ENCODE measurements around the gene FBXW8.

Gene FBXW8

DNA sequence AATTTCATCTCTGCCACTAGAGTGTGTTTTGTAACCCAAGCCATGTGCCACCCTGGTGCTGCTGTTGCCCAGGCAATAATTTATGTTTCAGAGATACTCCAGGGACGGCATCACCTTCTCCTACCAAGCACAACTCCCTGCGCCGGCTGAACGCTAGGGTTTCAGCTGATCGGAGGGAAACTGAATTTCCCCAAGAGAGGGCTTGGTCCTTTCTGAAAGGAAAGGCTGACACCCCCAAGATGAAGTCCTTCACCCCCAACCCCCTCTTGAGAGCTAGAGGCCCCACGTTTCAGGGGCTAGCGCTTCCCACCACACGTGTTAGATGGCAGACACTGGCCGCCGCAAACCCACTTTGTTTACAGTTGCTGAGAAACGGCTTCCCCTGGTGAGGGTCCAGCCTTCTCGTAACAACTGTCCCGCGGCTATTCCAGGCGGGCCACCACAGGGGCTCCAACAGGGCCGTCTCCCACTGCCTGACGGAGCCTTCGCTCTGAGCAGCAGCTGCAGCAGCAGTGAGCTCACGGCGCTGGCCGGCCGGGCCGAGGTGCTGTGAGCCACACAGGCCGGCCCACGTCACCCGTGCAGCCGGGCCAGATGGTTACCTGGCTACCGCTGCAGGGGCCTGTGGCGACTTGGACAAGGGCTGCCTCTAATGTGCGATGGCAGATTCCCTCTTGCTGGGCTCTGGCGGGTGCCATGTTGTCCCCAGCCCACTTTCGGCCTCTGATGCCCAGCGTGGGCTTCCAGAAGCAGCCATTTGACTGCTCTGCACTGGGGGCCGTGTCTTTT, 122.0 kb downstream of the FBXW8 start:
- Histone ChIP-seq H3K9ac (ENCODE audit: insufficient read length) (no peak overlapping the region), H3K36me3 (ENCODE audit: insufficient read depth, low read length) (peaks cover 7% of the 10 kb centered on the region; the same call in 1 of the 2 replicates), H3K27ac (no peak overlapping the region), H3K9me3 (ENCODE audit: low read depth, low read length) (no peaks in the 10 kb centered on the region), H3K4me3 (no peak overlapping the region)
- no peak for TF ChIP-seq FOXP2 (optimal IDR thresholded peaks at IDR 0.05; ENCODE audit: control extremely low read depth, extremely low read length, insufficient read depth)
- no peak for TF ChIP-seq EZH2 (IDR thresholded peaks at IDR 0.05)
- 0 out of 2 replicates have a peak, but pooled peaks have one; percentile 6 for TF ChIP-seq POLR2AphosphoS5 (IDR thresholded peaks at IDR 0.05; ENCODE audit: borderline replicate concordance, low read depth, low read length)
- no peak for DNase-seq (ENCODE audit: low read depth, low spot score)

GRCh38 chr12:117033382-117034221, 122.9 kb downstream of the FBXW8 start:
- H3K9ac ChIP-seq (ENCODE audit: insufficient read length): no peak overlapping the region
- no peak overlapping the region for H3K27ac ChIP-seq
- DNase-seq (ENCODE audit: low read depth, low spot score): no peak
- no peak for TF ChIP-seq EZH2 (IDR thresholded peaks at IDR 0.05)
- no peak for TF ChIP-seq POLR2AphosphoS5 (IDR thresholded peaks at IDR 0.05; ENCODE audit: borderline replicate concordance, low read depth, low read length)
- TF ChIP-seq FOXP2 (optimal IDR thresholded peaks at IDR 0.05; ENCODE audit: control extremely low read depth, extremely low read length, insufficient read depth): no peak
- no peak overlapping the region for H3K4me3 ChIP-seq
- H3K9me3 ChIP-seq (ENCODE audit: low read depth, low read length): no peaks in the 10 kb centered on the region
- no peaks in the 10 kb centered on the region for H3K36me3 ChIP-seq (ENCODE audit: insufficient read depth, low read length)

- Histone ChIP-seq H3K4me3 (no peak overlapping the region), H3K36me3 (ENCODE audit: insufficient read depth, low read length) (no peaks in the 10 kb centered on the region), H3K9me3 (ENCODE audit: low read depth, low read length) (no peaks in the 10 kb centered on the region), H3K9ac (ENCODE audit: insufficient read length) (no peak overlapping the region), H3K27ac (no peak overlapping the region)
- TF ChIP-seq EZH2 (IDR thresholded peaks at IDR 0.05) (no peak), FOXP2 (optimal IDR thresholded peaks at IDR 0.05; ENCODE audit: control extremely low read depth, extremely low read length, insufficient read depth) (no peak), POLR2AphosphoS5 (IDR thresholded peaks at IDR 0.05; ENCODE audit: borderline replicate concordance, low read depth, low read length) (no peak)
- no peak for DNase-seq (ENCODE audit: low read depth, low spot score)
Observed at GRCh38 chr12:117034249-117034648, 123.5 kb downstream of the FBXW8 start.

DNA sequence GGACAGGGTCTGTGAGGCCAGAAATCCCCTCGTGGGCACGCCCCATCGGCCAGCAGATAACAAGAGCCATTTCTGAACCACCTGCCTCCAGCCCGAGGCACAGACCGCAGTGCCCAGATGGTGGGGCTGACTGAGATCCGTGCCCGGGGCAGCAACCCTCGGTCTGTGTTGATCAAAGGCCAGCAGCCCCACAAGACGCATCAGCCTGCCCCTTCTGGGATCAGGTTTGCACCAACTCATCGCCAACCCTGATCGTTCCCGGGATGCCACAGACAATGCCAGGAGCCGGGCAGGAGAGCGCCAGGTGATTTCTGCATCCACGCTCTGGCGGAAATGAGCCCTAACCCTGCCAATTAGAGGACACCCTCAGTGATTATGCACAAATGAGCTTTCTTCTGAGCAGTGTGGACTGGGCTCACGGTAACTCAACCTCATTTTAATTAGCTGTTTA, 124.0 kb downstream of the FBXW8 start:
- H3K36me3 ChIP-seq (ENCODE audit: insufficient read depth, low read length): no peaks in the 10 kb centered on the region
- H3K9me3 ChIP-seq (ENCODE audit: low read depth, low read length): no peaks in the 10 kb centered on the region
- no peak overlapping the region for H3K4me3 ChIP-seq
- no peak for DNase-seq (ENCODE audit: low read depth, low spot score)
- no peak for TF ChIP-seq EZH2 (IDR thresholded peaks at IDR 0.05)
- no peak for TF ChIP-seq FOXP2 (optimal IDR thresholded peaks at IDR 0.05; ENCODE audit: control extremely low read depth, extremely low read length, insufficient read depth)
- H3K27ac ChIP-seq: no peak overlapping the region
- no peak overlapping the region for H3K9ac ChIP-seq (ENCODE audit: insufficient read length)

DNA sequence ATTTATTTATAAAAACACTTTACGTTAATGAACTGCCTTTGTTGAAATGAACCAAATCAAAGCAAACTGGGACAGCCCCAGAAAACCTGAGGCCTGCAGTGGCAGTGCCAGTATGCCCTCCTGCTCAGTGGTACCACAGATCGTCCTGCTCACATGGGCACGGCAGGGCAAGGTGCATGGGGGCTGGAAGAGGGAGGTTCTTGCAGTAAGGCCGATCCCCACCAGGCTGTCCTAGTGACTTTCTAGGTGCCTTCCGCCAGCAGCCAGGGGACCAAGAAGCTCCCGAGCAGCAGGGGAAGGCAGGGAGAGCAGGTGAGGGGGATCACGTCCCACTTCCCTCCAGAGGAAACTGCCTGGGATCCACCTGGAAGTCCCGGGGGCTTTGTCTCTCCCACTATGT, 124.5 kb downstream of the FBXW8 start:
- no peak for DNase-seq (ENCODE audit: low read depth, low spot score)
- H3K36me3 ChIP-seq (ENCODE audit: insufficient read depth, low read length): no peaks in the 10 kb centered on the region
- TF ChIP-seq POLR2AphosphoS5 (IDR thresholded peaks at IDR 0.05; ENCODE audit: borderline replicate concordance, low read depth, low read length) (no peak), FOXP2 (optimal IDR thresholded peaks at IDR 0.05; ENCODE audit: control extremely low read depth, extremely low read length, insufficient read depth) (no peak), EZH2 (IDR thresholded peaks at IDR 0.05) (no peak)
- H3K9me3 ChIP-seq (ENCODE audit: low read depth, low read length): no peaks in the 10 kb centered on the region
- H3K9ac ChIP-seq (ENCODE audit: insufficient read length): no peak overlapping the region
- H3K27ac ChIP-seq: no peak overlapping the region
- H3K4me3 ChIP-seq: no peak overlapping the region

DNA sequence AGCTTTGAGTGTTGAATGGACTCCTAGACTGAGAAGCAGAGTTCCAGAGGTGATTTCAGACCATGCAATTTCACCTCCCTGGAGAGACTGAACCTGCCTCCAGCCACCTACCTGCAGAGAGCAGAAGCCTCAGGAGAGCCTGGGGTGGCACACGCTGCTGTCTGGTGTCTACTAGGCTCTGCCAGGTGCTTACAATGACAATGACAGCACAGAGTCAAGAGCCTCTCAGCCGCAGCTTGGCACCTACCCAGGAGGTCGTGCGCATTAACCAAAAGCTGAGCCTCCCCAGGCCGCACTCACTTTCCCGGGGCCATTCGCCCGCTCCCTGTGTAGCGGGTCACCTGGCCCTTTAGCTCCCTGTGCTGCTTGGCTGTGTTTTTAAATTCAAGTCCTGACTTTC, 125.3 kb downstream of the FBXW8 start:
- no peaks in the 10 kb centered on the region for H3K9me3 ChIP-seq (ENCODE audit: low read depth, low read length)

DNA sequence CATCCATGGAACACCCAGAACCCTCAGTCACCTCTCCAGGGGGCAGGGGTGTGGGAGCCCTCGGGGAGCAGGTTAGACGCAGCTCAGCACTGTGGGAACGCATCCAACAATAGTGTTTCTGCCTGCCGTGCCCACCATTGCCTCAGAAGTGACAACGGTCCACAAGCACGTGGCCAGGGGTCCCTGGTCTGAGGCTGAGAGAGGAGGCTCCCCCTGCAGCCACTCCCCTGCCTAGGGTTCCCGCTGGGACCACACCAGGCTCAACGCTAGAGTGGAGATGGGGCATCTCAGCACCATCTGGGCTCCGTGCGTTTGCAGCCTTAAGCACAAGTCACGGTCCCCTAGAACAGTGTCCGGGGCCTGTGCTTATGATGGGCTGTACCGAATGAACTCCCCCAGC, 125.8 kb downstream of the FBXW8 start:
- H3K9ac ChIP-seq (ENCODE audit: insufficient read length): no peak overlapping the region
- H3K27ac ChIP-seq: no peak overlapping the region
- H3K4me3 ChIP-seq: no peak overlapping the region
- H3K9me3 ChIP-seq (ENCODE audit: low read depth, low read length): no peaks in the 10 kb centered on the region
- DNase-seq (ENCODE audit: low read depth, low spot score): no peak
- no peaks in the 10 kb centered on the region for H3K36me3 ChIP-seq (ENCODE audit: insufficient read depth, low read length)
- TF ChIP-seq FOXP2 (optimal IDR thresholded peaks at IDR 0.05; ENCODE audit: control extremely low read depth, extremely low read length, insufficient read depth) (no peak), EZH2 (IDR thresholded peaks at IDR 0.05) (no peak), POLR2AphosphoS5 (IDR thresholded peaks at IDR 0.05; ENCODE audit: borderline replicate concordance, low read depth, low read length) (no peak)

More for the DNA sequence above, 125.3 kb downstream of the FBXW8 start:
- H3K27ac ChIP-seq: no peak overlapping the region
- TF ChIP-seq POLR2AphosphoS5 (IDR thresholded peaks at IDR 0.05; ENCODE audit: borderline replicate concordance, low read depth, low read length) (no peak), FOXP2 (optimal IDR thresholded peaks at IDR 0.05; ENCODE audit: control extremely low read depth, extremely low read length, insufficient read depth) (no peak), EZH2 (IDR thresholded peaks at IDR 0.05) (no peak)
- no peak for DNase-seq (ENCODE audit: low read depth, low spot score)
- no peak overlapping the region for H3K4me3 ChIP-seq
- no peaks in the 10 kb centered on the region for H3K36me3 ChIP-seq (ENCODE audit: insufficient read depth, low read length)
- no peak overlapping the region for H3K9ac ChIP-seq (ENCODE audit: insufficient read length)

- H3K9ac ChIP-seq (ENCODE audit: insufficient read length): no peak overlapping the region
- H3K27ac ChIP-seq: no peak overlapping the region
- no peak for TF ChIP-seq POLR2AphosphoS5 (IDR thresholded peaks at IDR 0.05; ENCODE audit: borderline replicate concordance, low read depth, low read length)
- TF ChIP-seq EZH2 (IDR thresholded peaks at IDR 0.05): no peak
- TF ChIP-seq FOXP2 (optimal IDR thresholded peaks at IDR 0.05; ENCODE audit: control extremely low read depth, extremely low read length, insufficient read depth): no peak
- no peaks in the 10 kb centered on the region for H3K36me3 ChIP-seq (ENCODE audit: insufficient read depth, low read length)
- H3K9me3 ChIP-seq (ENCODE audit: low read depth, low read length): no peaks in the 10 kb centered on the region
- H3K4me3 ChIP-seq: no peak overlapping the region
- DNase-seq (ENCODE audit: low read depth, low spot score): no peak
Observed at GRCh38 chr12:117037289-117038022, 126.7 kb downstream of the FBXW8 start.
